HCT116 (cell line): ENCODE results near the gene GBF1. TPM values are rescaled to one million over a fixed set of nuclear protein-coding genes. Genes with fewer than 3 reads are reported as not detected.
A peak's percentile ranks its signal among the peaks of the same experiment; 100 is the strongest.

Experiments
- ATAC-seq: fragments of 200-7000 bp; cut with Tn5 transposase; 2 replicates; pipeline ENCODE4 v1.9.1; 2020; ENCODE audit warnings: mild to moderate bottlenecking, moderate library complexity
- BruUV-seq: library from RNA; stranded (reverse); fragments of 400-500 nt; replicated peaks from 2 replicates; lab custom pipeline; 2021; lab: Mats Ljungman, UMichigan
- CTCF ChIA-PET: fragments of 300-600 bp; sonication (Branson Sonifier 250); formaldehyde crosslinking; loops from one replicate; lab custom pipeline; 2021; ENCODE audit warnings: antibody characterized with exemption; lab: Charles Lee
- POLR2A ChIA-PET: fragments of 300-600, 350-600 bp; sonication (Branson Sonifier 250); formaldehyde crosslinking; loops from one replicate; lab custom pipeline; 2021; ENCODE audit warnings: antibody characterized with exemption; lab: Charles Lee
- RAD21 ChIA-PET, 2 experiments: fragments of 300-600 bp; sonication (Branson Sonifier 250); formaldehyde crosslinking; loops; one replicate each; lab custom pipeline; 2023; ENCODE audit warnings: low total read pairs in 2 of 2; ENCODE audit not compliant: uncharacterized antibody in 2 of 2, unreplicated experiment in 2 of 2, low non-redundant PET in 1 of 2; lab: Charles Lee
- DNase-seq: peaks from one replicate; pipeline ENCODE4 v3.0.0-alpha.2; 2010; ENCODE audit warnings: low read depth, low spot score
- H2AFZ ChIP-seq: fragments of 200-600 bp; shearing (Covaris generic), sonication (generic); 2 replicates; pipeline ENCODE4 v1.6.1; 2017; ENCODE audit warnings: low read depth, mixed run types, mixed read lengths, antibody characterized with exemption, low read length; ENCODE audit not compliant: poor library complexity, severe bottlenecking
- H3K27ac ChIP-seq: 2 replicates; pipeline ENCODE4 v1.5.1; 2012; ENCODE audit warnings: low read depth, low read length
- H3K27me3 ChIP-seq: fragments of 200-600 bp; sonication (generic); 2 replicates; pipeline ENCODE4 v1.6.1; 2016; ENCODE audit warnings: mixed run types, low read length, mixed read lengths; ENCODE audit not compliant: insufficient read depth
- H3K36me3 ChIP-seq, 2 experiments: fragments of 200-500 bp in 1 of 2; fragments of 200-600 bp in 1 of 2; sonication (Bioruptor generic) in 1 of 2; sonication (generic) in 1 of 2; 2 replicates each; pipeline versions ENCODE4 v1.5.1 to v1.6.1; 2014 to 2016; ENCODE audit warnings: low read length in 2 of 2, inconsistent platforms in 1 of 2, mixed read lengths in 1 of 2, mixed run types in 1 of 2; ENCODE audit not compliant: insufficient read depth in 2 of 2, control insufficient read depth in 1 of 2
- H3K4me1 ChIP-seq, 2 experiments: fragments of 200-600 bp in 1 of 2; sonication (generic) in 1 of 2; 2 replicates each; pipeline versions ENCODE4 v1.5.1 to v1.6.1; 2012 to 2017; ENCODE audit warnings: low read length in 2 of 2, inconsistent platforms in 1 of 2, mild to moderate bottlenecking in 1 of 2, mixed read lengths in 1 of 2, mixed run types in 1 of 2, moderate library complexity in 1 of 2; ENCODE audit not compliant: insufficient read depth in 2 of 2, control insufficient read depth in 1 of 2
- H3K4me2 ChIP-seq: fragments of 200-600 bp; sonication (generic); 2 replicates; pipeline ENCODE4 v1.6.1; 2017; ENCODE audit warnings: mixed run types, low read length, mixed read lengths
- H3K4me3 ChIP-seq, 2 experiments: fragments of 200-600 bp in 1 of 2; sonication (generic) in 1 of 2; replicated peaks in 1 of 2; 2 replicates each; pipeline ENCODE4 v1.5.1; 2011 to 2016; ENCODE audit warnings: low read length in 2 of 2, control low read depth in 1 of 2, low read depth in 1 of 2, mild to moderate bottlenecking in 1 of 2, mixed read lengths in 1 of 2, mixed run types in 1 of 2
- H3K79me2 ChIP-seq: fragments of 200-600 bp; sonication (generic); 2 replicates; pipeline ENCODE4 v1.6.1; 2017; ENCODE audit warnings: mild to moderate bottlenecking, mixed run types, low read length, moderate library complexity, mixed read lengths; ENCODE audit not compliant: insufficient read depth
- H3K9ac ChIP-seq: fragments of 200-600 bp; sonication (generic); 2 replicates; pipeline ENCODE4 v1.6.1; 2016; ENCODE audit warnings: low read length, mixed read lengths
- H3K9me2 ChIP-seq: fragments of 200-600 bp; sonication (generic), shearing (Covaris generic); 2 replicates; pipeline ENCODE4 v1.6.1; 2017; ENCODE audit warnings: mixed run types, mild to moderate bottlenecking, moderate library complexity; ENCODE audit not compliant: insufficient read depth
- H3K9me3 ChIP-seq, 2 experiments: fragments of 200-500 bp in 1 of 2; fragments of 200-600 bp in 1 of 2; sonication (Bioruptor generic) in 1 of 2; sonication (generic) in 1 of 2; 2 replicates each; pipeline ENCODE4 v1.6.1; 2014 to 2017; ENCODE audit warnings: low read length in 2 of 2, mixed read lengths in 2 of 2, inconsistent platforms in 1 of 2, low read depth in 1 of 2, mild to moderate bottlenecking in 1 of 2, mixed run types in 1 of 2, moderate library complexity in 1 of 2; ENCODE audit not compliant: control insufficient read depth in 1 of 2, insufficient read depth in 1 of 2
- H4K20me1 ChIP-seq: fragments of 200-600 bp; sonication (generic), shearing (Covaris generic); 2 replicates; pipeline ENCODE4 v1.6.1; 2017; ENCODE audit warnings: mixed run types, mild to moderate bottlenecking, moderate library complexity; ENCODE audit not compliant: insufficient read depth
- CEBPB ChIP-seq: IDR thresholded peaks from 2 replicates; pipeline ENCODE4 v1.6.1; 2012; ENCODE audit warnings: low read depth
- POLR2AphosphoS5 ChIP-seq: IDR thresholded peaks from 2 replicates; pipeline ENCODE4 v1.6.1; 2011; ENCODE audit warnings: mild to moderate bottlenecking, low read depth, low read length, moderate library complexity
- TCF7L2 ChIP-seq: IDR thresholded peaks from 2 replicates; pipeline ENCODE4 v1.7.0; 2011; ENCODE audit warnings: borderline replicate concordance, inconsistent platforms; ENCODE audit not compliant: insufficient read depth, insufficient read length; ENCODE audit errors: extremely low read depth
- ZBTB33 ChIP-seq: IDR thresholded peaks from 2 replicates; pipeline ENCODE4 v1.6.1; 2011; ENCODE audit warnings: mild to moderate bottlenecking, low read length, moderate library complexity; ENCODE audit not compliant: insufficient replicate concordance; ENCODE audit errors: extremely low read depth
- intact Hi-C: fragments of 100-400 bp; cut with micrococcal nuclease; formaldehyde crosslinking; loops from 2 replicates; pipeline ENCODE4 v1.10.0; 2022
- total RNA-seq: library from RNA; stranded (reverse); gene quantifications from one replicate; pipeline ENCODE4 v1.2.1, GENCODE V29; 2021; ENCODE audit not compliant: unreplicated experiment

The GBF1 gene
- total RNA-seq, 1 experiment from 2014 or later, result 58.9 TPM

- H3K79me2 ChIP-seq, result no peaks in the 10 kb centered on the region
- no peak for TF ChIP-seq CEBPB
- no peak for TF ChIP-seq ZBTB33
- 0 out of 2 replicates have a peak, but pooled peaks have one; percentile 2 for TF ChIP-seq POLR2AphosphoS5
- no peak for TF ChIP-seq TCF7L2
- ChIA-PET POLR2A (no interaction called here), RAD21 (no interaction called here), CTCF (no interaction called here)
- no peaks in the 10 kb centered on the region for H4K20me1 ChIP-seq
- no peak overlapping the region for H2AFZ ChIP-seq
- no peaks in the 10 kb centered on the region for H3K9me3 ChIP-seq
- intact Hi-C loops, result no loop called here
- ATAC-seq (no peak), DNase-seq (no peak)
- H3K4me1 ChIP-seq, result peaks cover 11 to 28% of the 10 kb centered on the region in 2 experiments
- peaks cover 3% of the 10 kb centered on the region; the same call in 1 of the 2 replicates for H3K27me3 ChIP-seq
- peak overlapping the region; percentile 94 for H3K4me2 ChIP-seq
- peak overlapping the region; percentile 56 to 74 for H3K4me3 ChIP-seq
- H3K9me2 ChIP-seq, result no peaks in the 10 kb centered on the region
- no peaks in the 10 kb centered on the region for H3K36me3 ChIP-seq
- no TSS peak for BruUV-seq
- peak overlapping the region; percentile 50; the same call in 1 of the 2 replicates for H3K27ac ChIP-seq
- H3K9ac ChIP-seq, result peak overlapping the region; percentile 61
Measured at GRCh38 chr10:102408131-102408727, 162.9 kb downstream of the GBF1 start.
